ENCODE data around the gene UNC45A. TPM values are rescaled to one million over a fixed set of nuclear protein-coding genes. Genes with fewer than 3 reads are reported as not detected.

Gene UNC45A
- total RNA-seq, 1 donor from 2014 or later = 72.8 TPM

DNA sequence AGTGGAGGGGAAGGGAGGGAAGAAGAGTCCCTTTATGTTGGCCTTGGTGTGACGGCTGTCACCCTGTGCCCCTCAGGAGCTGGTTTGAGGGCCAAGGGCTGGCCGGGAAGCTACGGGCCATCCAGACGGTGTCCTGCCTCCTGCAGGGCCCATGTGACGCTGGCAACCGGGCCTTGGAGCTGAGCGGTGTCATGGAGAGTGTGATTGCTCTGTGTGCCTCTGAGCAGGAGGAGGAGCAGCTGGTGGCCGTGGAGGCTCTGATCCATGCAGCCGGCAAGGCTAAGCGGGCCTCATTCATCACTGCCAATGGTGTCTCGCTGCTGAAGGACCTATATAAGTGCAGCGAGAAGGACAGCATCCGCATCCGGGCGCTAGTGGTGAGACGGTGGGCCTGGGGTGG is 11.5 kb downstream of the UNC45A start:
- TF ChIP-seq, protein P1, sequence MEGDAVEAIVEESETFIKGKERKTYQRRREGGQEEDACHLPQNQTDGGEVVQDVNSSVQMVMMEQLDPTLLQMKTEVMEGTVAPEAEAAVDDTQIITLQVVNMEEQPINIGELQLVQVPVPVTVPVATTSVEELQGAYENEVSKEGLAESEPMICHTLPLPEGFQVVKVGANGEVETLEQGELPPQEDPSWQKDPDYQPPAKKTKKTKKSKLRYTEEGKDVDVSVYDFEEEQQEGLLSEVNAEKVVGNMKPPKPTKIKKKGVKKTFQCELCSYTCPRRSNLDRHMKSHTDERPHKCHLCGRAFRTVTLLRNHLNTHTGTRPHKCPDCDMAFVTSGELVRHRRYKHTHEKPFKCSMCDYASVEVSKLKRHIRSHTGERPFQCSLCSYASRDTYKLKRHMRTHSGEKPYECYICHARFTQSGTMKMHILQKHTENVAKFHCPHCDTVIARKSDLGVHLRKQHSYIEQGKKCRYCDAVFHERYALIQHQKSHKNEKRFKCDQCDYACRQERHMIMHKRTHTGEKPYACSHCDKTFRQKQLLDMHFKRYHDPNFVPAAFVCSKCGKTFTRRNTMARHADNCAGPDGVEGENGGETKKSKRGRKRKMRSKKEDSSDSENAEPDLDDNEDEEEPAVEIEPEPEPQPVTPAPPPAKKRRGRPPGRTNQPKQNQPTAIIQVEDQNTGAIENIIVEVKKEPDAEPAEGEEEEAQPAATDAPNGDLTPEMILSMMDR (IDR thresholded peaks at IDR 0.05) = no peak
- no peak for DNase-seq
- Mint-ChIP-seq H3K27me3 (no peaks in the 10 kb centered on the region), H3K36me3 (ENCODE audit: low read depth) (peaks cover 80% of the 10 kb centered on the region), H3K4me1 (no peaks in the 10 kb centered on the region), H3K27ac (no peak overlapping the region), H3K9me3 (no peaks in the 10 kb centered on the region), H3K4me3 (no peak overlapping the region)
- ChIA-PET POLR2A (interaction anchor here (0.8 to 1.2 kb wide), 2 partner anchors 8 to 11 kb away, joined by 3 to 4 read pairs; partner anchors contain the start of gene RCCD1), CTCF (no interaction called here)
- intact Hi-C loops (cut with micrococcal nuclease) = no loop called here
- no peak for ATAC-seq (ENCODE audit: low read depth)

DNA sequence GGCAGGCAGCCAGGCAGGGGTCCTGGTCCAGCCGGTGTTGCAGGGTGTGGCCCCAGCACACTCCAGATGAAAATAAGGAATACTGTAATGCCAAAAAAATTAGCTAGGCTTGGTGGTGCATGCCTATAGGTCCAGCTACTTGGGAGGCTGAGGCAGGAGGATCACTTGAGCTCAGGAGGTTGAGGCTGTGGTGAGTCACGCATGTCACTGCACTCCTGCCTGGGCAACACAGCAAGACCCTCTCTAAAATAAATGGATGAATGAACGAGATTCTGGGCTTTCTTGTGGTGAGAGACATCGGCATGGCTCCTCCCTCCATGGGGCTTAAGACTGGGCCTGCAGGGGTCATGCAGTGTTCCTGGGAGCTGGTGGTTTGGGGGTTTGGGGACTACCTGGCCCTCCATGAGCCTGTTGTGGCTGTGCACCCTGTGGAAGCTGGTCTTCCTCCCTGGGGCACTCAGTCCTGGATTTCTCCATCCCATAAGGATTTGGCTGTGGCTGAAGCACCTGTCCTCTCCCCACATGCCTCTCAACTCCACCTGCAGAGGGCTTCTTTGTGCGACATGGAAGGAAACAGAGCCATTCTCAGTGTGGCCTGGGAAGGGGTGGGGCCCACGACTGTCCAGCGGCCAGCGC is 12.0 kb downstream of the UNC45A start:
- peaks cover 82% of the 10 kb centered on the region for H3K36me3 Mint-ChIP-seq (ENCODE audit: low read depth)
- ATAC-seq (ENCODE audit: low read depth) = no peak
- POLR2A ChIA-PET = interaction anchor here (1.2 kb wide), 1 partner anchor 11 kb away, joined by 4 read pairs; no protein-coding TSS in a partner anchor
- TF ChIP-seq, protein P1 (IDR thresholded peaks at IDR 0.05) = no peak
- H3K27me3 Mint-ChIP-seq = no peaks in the 10 kb centered on the region
- no peak for DNase-seq
- no peak overlapping the region for H3K27ac Mint-ChIP-seq
- no peaks in the 10 kb centered on the region for H3K9me3 Mint-ChIP-seq
- intact Hi-C loops (cut with micrococcal nuclease) = no loop called here
- H3K4me3 Mint-ChIP-seq = no peak overlapping the region
- no peaks in the 10 kb centered on the region for H3K4me1 Mint-ChIP-seq
- CTCF ChIA-PET = interaction anchor here (1.1 to 1.6 kb wide), 2 partner anchors 8 to 11 kb away, joined by 3 to 5 read pairs; no protein-coding TSS in a partner anchor

DNA sequence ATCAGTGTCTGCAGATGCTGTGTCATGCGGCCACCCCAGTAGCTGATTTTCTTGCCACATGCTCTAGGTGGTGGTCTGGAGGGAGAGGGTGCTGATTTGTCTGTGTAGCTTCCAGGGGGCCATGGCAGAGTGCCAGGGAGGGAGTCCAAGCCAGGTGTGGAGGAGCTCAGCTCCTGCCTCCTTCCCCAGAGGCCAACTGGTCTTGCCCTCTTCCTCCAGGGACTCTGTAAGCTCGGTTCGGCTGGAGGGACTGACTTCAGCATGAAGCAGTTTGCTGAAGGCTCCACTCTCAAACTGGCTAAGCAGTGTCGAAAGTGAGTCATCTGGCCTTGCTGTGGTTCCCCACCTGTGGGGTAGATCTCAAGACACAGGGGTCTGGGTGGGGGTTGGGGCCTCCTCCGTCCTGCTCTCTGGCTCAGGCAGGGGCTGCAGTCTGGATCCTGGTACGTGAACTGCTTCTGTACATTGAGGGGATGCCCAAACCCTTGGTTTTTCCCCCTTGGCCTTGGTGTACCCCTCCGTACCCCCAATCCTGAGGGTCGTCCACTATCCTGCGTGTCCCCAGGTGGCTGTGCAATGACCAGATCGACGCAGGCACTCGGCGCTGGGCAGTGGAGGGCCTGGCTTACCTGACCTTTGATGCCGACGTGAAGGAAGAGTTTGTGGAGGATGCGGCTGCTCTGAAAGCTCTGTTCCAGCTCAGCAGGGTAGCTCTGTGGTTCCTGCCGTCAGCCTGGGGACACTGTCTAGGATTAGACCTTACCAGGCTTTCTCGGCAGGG is 12.7 kb downstream of the UNC45A start:
- no peak overlapping the region for H3K27ac Mint-ChIP-seq
- ATAC-seq (ENCODE audit: low read depth) (no peak), DNase-seq (no peak)
- no peaks in the 10 kb centered on the region for H3K4me1 Mint-ChIP-seq
- H3K9me3 Mint-ChIP-seq = no peaks in the 10 kb centered on the region
- no peaks in the 10 kb centered on the region for H3K27me3 Mint-ChIP-seq
- ChIA-PET POLR2A (no interaction called here), CTCF (interaction anchor here (1.1 to 1.6 kb wide), 2 partner anchors 9 to 10 kb away, joined by 3 to 5 read pairs; no protein-coding TSS in a partner anchor)
- H3K4me3 Mint-ChIP-seq = no peak overlapping the region
- intact Hi-C loops (cut with micrococcal nuclease) = no loop called here
- TF ChIP-seq, protein P1 (IDR thresholded peaks at IDR 0.05) = no peak
- peaks cover 81% of the 10 kb centered on the region for H3K36me3 Mint-ChIP-seq (ENCODE audit: low read depth)

DNA sequence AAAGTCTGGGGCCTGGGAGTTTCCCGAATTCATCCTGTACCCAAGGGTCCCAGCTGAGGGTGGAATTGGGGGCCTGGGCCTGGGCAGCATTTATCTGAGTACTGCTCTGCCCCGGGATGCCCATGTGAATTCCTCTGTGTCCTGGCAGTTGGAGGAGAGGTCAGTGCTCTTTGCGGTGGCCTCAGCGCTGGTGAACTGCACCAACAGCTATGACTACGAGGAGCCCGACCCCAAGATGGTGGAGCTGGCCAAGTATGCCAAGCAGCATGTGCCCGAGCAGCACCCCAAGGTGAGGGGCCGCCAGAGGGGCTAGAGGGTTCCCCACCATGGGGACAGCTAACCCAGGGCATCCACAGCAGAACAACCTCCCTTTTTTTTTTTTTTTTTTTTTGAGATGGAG is 13.4 kb downstream of the UNC45A start:
- POLR2A ChIA-PET = interaction anchor here (0.9 kb wide), 1 partner anchor 16 kb away, joined by 3 read pairs; the partner anchor contains the start of gene HDDC3
- DNase-seq (no peak), ATAC-seq (ENCODE audit: low read depth) (no peak)
- intact Hi-C loops (cut with micrococcal nuclease) = no loop called here
- Mint-ChIP-seq H3K36me3 (ENCODE audit: low read depth) (peaks cover 81% of the 10 kb centered on the region), H3K27ac (no peak overlapping the region), H3K27me3 (no peaks in the 10 kb centered on the region), H3K4me1 (no peaks in the 10 kb centered on the region), H3K4me3 (no peak overlapping the region), H3K9me3 (no peaks in the 10 kb centered on the region)
- TF ChIP-seq, protein P1 (IDR thresholded peaks at IDR 0.05) = no peak
- CTCF ChIA-PET = interaction anchor here (1.1 to 1.6 kb wide), 2 partner anchors 10 kb away, joined by 3 to 5 read pairs; no protein-coding TSS in a partner anchor

All from activated B cell treated with CpG ODN at 0.5 μM for 24 hours (primary cell).